Measurements from ENCODE around the gene ANTXR1. TPM values are rescaled to one million over a fixed set of nuclear protein-coding genes. Genes with fewer than 3 reads are reported as not detected.

Gene ANTXR1
- total RNA-seq, 1 experiment from 2014 or later = 48.3 TPM

DNA sequence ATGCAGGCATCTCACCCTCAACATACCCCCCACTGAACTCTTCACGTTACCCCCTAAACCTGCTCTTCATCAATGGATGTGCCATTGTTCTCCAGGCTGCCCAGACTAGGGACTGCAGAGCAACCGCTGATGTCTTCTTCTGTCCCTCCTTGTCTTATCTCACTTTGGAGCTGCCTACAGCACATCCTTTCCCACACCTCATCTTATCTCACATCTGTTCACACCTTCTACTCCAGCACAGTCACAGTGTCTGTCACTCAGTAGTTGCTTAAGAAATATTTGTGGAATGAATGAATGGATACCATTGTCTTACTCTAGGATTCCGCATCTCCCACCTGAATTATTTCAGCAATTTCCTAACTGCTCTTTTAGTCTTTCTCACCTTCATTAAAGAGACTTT is 144.5 kb downstream of the ANTXR1 start:
- Histone ChIP-seq H3K4me2 (no peak overlapping the region), H3K36me3 (ENCODE audit: low read depth) (no peaks in the 10 kb centered on the region), H4K20me1 (ENCODE audit: insufficient read depth) (no peaks in the 10 kb centered on the region), H3K4me3 (no peak overlapping the region), H3K27me3 (ENCODE audit: insufficient read depth, low read depth) (no peaks in the 10 kb centered on the region), H2AFZ (no peak overlapping the region), H3F3A (ENCODE audit: insufficient read depth, low read depth) (peaks cover 7% of the 10 kb centered on the region; the same call in 1 of the 2 replicates), H3K9me2 (ENCODE audit: insufficient read depth) (no peaks in the 10 kb centered on the region), H3K4me1 (replicated peaks; ENCODE audit: insufficient read depth) (peaks cover 8% of the 10 kb centered on the region), H3K79me2 (ENCODE audit: low read depth) (no peaks in the 10 kb centered on the region), H3K27ac (no peak overlapping the region), H3K9me3 (ENCODE audit: insufficient read depth, low read depth) (peaks cover 7% of the 10 kb centered on the region; the same call in 1 of the 2 replicates)
- ChIA-PET POLR2A (ENCODE audit: unreplicated experiment) (no interaction called here), CTCF (no interaction called here)
- DNase-seq = no peak
- BruUV-seq (replicated peaks) = no TSS peak
- TF ChIP-seq EZH2 (IDR thresholded peaks at IDR 0.05; ENCODE audit: low read depth) = no peak
- TF ChIP-seq, protein P1, sequence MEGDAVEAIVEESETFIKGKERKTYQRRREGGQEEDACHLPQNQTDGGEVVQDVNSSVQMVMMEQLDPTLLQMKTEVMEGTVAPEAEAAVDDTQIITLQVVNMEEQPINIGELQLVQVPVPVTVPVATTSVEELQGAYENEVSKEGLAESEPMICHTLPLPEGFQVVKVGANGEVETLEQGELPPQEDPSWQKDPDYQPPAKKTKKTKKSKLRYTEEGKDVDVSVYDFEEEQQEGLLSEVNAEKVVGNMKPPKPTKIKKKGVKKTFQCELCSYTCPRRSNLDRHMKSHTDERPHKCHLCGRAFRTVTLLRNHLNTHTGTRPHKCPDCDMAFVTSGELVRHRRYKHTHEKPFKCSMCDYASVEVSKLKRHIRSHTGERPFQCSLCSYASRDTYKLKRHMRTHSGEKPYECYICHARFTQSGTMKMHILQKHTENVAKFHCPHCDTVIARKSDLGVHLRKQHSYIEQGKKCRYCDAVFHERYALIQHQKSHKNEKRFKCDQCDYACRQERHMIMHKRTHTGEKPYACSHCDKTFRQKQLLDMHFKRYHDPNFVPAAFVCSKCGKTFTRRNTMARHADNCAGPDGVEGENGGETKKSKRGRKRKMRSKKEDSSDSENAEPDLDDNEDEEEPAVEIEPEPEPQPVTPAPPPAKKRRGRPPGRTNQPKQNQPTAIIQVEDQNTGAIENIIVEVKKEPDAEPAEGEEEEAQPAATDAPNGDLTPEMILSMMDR (conservative IDR thresholded peaks at IDR 0.05) = no peak
- intact Hi-C loops (cut with micrococcal nuclease; ENCODE audit: unreplicated experiment) = no loop called here

DNA sequence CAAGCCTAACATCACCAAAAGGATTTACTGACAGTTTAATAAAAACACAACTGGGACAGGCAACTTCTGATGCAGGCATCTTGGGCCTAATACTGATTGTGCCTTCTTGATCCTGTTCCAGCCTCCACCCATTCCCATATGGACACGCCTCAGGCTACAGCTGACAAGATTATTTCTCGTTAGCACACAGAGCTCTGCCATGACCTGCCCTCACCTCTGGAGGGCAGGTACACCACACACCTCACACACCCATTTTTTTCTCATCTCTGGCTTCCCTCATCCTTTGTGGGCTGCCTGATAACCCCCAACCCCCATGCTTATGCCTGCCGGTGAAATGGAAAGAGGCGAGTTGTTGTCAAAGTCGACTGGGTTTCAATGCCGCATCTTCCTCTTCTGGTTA is 147.0 kb downstream of the ANTXR1 start:
- no peaks in the 10 kb centered on the region for H3K36me3 ChIP-seq (ENCODE audit: low read depth)
- peaks cover 17% of the 10 kb centered on the region; the same call in 1 of the 2 replicates for H3F3A ChIP-seq (ENCODE audit: insufficient read depth, low read depth)
- peaks cover 22% of the 10 kb centered on the region for H3K4me1 ChIP-seq (replicated peaks; ENCODE audit: insufficient read depth)
- ChIA-PET CTCF (interaction anchor here (0.5 kb wide), 1 partner anchor 168 kb away, joined by 12 read pairs; no protein-coding TSS in a partner anchor), POLR2A (ENCODE audit: unreplicated experiment) (no interaction called here)
- no peaks in the 10 kb centered on the region for H3K79me2 ChIP-seq (ENCODE audit: low read depth)
- no peaks in the 10 kb centered on the region for H3K9me3 ChIP-seq (ENCODE audit: insufficient read depth, low read depth)
- no peak overlapping the region for H3K27ac ChIP-seq
- intact Hi-C loops (cut with micrococcal nuclease; ENCODE audit: unreplicated experiment) = loop anchor here (2.0 to 5.0 kb wide), 2 partner anchors 147 to 188 kb away; partner anchors contain the start of gene GKN1
- no peaks in the 10 kb centered on the region for H3K9me2 ChIP-seq (ENCODE audit: insufficient read depth)
- DNase-seq = peak in 1 of 2 experiments; percentile 56
- H4K20me1 ChIP-seq (ENCODE audit: insufficient read depth) = no peaks in the 10 kb centered on the region
- no peak for TF ChIP-seq EZH2 (IDR thresholded peaks at IDR 0.05; ENCODE audit: low read depth)
- TF ChIP-seq, protein P1 (conservative IDR thresholded peaks at IDR 0.05) = no peak
- no TSS peak for BruUV-seq (replicated peaks)
- H2AFZ ChIP-seq = no peak overlapping the region
- H3K27me3 ChIP-seq (ENCODE audit: insufficient read depth, low read depth) = no peaks in the 10 kb centered on the region
- H3K4me2 ChIP-seq = no peak overlapping the region
- no peak overlapping the region for H3K4me3 ChIP-seq

GRCh38 chr2:69162057-69162456 is 149.1 kb downstream of the ANTXR1 start:
- Histone ChIP-seq H4K20me1 (ENCODE audit: insufficient read depth) (no peaks in the 10 kb centered on the region), H3K27me3 (ENCODE audit: insufficient read depth, low read depth) (no peaks in the 10 kb centered on the region), H3K9me3 (ENCODE audit: insufficient read depth, low read depth) (no peaks in the 10 kb centered on the region), H3K9me2 (ENCODE audit: insufficient read depth) (no peaks in the 10 kb centered on the region), H3K4me1 (replicated peaks; ENCODE audit: insufficient read depth) (peaks cover 22% of the 10 kb centered on the region), H3K4me3 (no peak overlapping the region), H3K27ac (peak overlapping the region; percentile 43), H2AFZ (no peak overlapping the region), H3F3A (ENCODE audit: insufficient read depth, low read depth) (peaks cover 17% of the 10 kb centered on the region; the same call in 1 of the 2 replicates), H3K36me3 (ENCODE audit: low read depth) (no peaks in the 10 kb centered on the region), H3K79me2 (ENCODE audit: low read depth) (no peaks in the 10 kb centered on the region), H3K4me2 (peak overlapping the region; percentile 68)
- POLR2A ChIA-PET (ENCODE audit: unreplicated experiment) = no interaction called here
- CTCF ChIA-PET = interaction anchor here (1.3 kb wide), 1 partner anchor 144 kb away, joined by 4 read pairs; no protein-coding TSS in a partner anchor
- no TSS peak for BruUV-seq (replicated peaks)
- TF ChIP-seq EZH2 (IDR thresholded peaks at IDR 0.05; ENCODE audit: low read depth) = no peak
- TF ChIP-seq, protein P1 (conservative IDR thresholded peaks at IDR 0.05) = no peak
- no peak for DNase-seq
- intact Hi-C loops (cut with micrococcal nuclease; ENCODE audit: unreplicated experiment) = loop anchor here (2.0 to 5.0 kb wide), 3 partner anchors 17 to 190 kb away; partner anchors contain the start of gene GKN1
